DMS 273 (cell line): ENCODE results near the gene TPO.

Source experiments
- DNase-seq: peaks from one replicate; lab custom pipeline; 2025; ENCODE audit not compliant: unreplicated experiment; lab: John Stamatoyannopoulos, UW

TPO gene

GRCh38 chr2:1446301-1446700 is 33.0 kb downstream of the TPO start:
- DNase-seq, result no peak

GRCh38 chr2:1448009-1448408 is 34.7 kb downstream of the TPO start:
- DNase-seq, result no peak

- no peak for DNase-seq
These were observed 37.7 kb downstream of the TPO start for GRCh38 chr2:1450915-1451314.

- no peak for DNase-seq
These were observed 38.2 kb downstream of the TPO start for GRCh38 chr2:1451422-1451821.

- DNase-seq, result no peak
These were observed 40.3 kb downstream of the TPO start for GRCh38 chr2:1453561-1453960.

- DNase-seq, result no peak
These were observed 41.1 kb downstream of the TPO start for GRCh38 chr2:1454346-1454745.

GRCh38 chr2:1455466-1455865 is 42.2 kb downstream of the TPO start:
- DNase-seq, result no peak

GRCh38 chr2:1458432-1458831 is 45.2 kb downstream of the TPO start:
- no peak for DNase-seq

GRCh38 chr2:1459727-1460126 is 46.5 kb downstream of the TPO start:
- DNase-seq, result no peak

GRCh38 chr2:1460851-1461418 is 47.7 kb downstream of the TPO start:
- no peak for DNase-seq

GRCh38 chr2:1461507-1462390 is 48.5 kb downstream of the TPO start:
- DNase-seq, result no peak

- DNase-seq, result no peak
These were observed 49.7 kb downstream of the TPO start for GRCh38 chr2:1462994-1463393.

GRCh38 chr2:1472350-1472749 is 59.1 kb downstream of the TPO start:
- no peak for DNase-seq

- no peak for DNase-seq
These were observed 63.4 kb downstream of the TPO start for GRCh38 chr2:1476617-1477195.

GRCh38 chr2:1477196-1478040 is 64.2 kb downstream of the TPO start:
- DNase-seq, result no peak

- DNase-seq, result no peak
These were observed 65.3 kb downstream of the TPO start for GRCh38 chr2:1478311-1479305.

- DNase-seq, result no peak
These were observed 66.1 kb downstream of the TPO start for GRCh38 chr2:1479346-1479745.

- peak; percentile 6 for DNase-seq
These were observed 67.4 kb downstream of the TPO start for GRCh38 chr2:1480671-1481076.

GRCh38 chr2:1481406-1482252 is 68.4 kb downstream of the TPO start:
- no peak for DNase-seq
